Measurements from ENCODE around the gene HAO2.

Gene HAO2

DNA sequence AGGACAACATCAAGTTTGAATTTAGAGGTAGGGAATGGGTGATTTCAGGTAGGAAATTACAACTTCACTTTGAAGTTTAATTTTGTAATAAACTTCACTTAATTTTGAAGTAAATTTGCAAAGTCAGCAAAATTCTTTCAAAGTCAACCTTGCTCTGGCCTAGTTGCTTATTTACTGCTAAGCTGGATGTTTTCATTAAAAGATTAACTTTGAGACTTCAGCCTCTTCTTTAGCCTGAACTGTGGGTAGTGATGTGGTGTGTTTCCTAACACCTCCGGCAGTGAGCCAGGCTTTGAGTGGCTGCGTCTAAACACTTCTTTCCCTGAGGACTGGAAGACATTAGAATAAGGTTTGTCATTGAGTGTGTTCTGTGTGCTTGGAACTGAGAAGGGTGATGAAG, at the start of gene HAO2:
TSS of gene HAO2 (plus strand) at position 232 of the 400 bp plus-strand sequence. CDS start 12,301 bp downstream, outside the sequence.
- TF ChIP-seq TCF12 (IDR thresholded peaks at IDR 0.05; ENCODE audit: low read depth) (no peak), YY1 (IDR thresholded peaks at IDR 0.05; ENCODE audit: low read depth) (no peak)

DNA sequence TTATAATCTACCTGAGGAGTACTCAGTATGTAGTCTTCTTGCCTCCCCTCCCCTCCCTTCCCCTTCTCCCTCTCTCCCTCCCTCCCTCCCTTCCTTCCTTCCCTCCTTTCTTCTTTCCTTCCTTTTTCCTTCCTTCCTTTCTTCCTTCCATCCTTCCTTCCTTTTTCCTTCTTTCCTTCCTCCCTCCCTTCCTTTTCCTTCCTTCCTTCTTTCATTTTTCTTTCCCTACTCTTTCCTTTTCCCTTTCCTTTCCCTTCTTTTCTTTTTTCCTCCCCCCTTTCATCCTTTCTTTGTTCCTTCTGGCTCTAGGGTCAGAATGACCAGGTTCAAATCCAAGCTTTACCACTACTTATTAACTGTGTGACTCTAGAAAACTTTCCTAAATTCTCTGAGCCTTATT, 48.5 kb upstream of the HAO2 start:
- TF ChIP-seq TEAD4 (IDR thresholded peaks at IDR 0.05) (no peak), RAD21 (IDR thresholded peaks at IDR 0.05; ENCODE audit: low read depth) (no peak), EP300 (IDR thresholded peaks at IDR 0.05; ENCODE audit: borderline replicate concordance) (no peak), EGR1 (IDR thresholded peaks at IDR 0.05) (no peak), TAF1 (IDR thresholded peaks at IDR 0.05; ENCODE audit: low read depth) (no peak), FOXM1 (IDR thresholded peaks at IDR 0.05; ENCODE audit: borderline replicate concordance, low read depth) (no peak), YY1 (IDR thresholded peaks at IDR 0.05; ENCODE audit: low read depth) (no peak), TCF12 (IDR thresholded peaks at IDR 0.05; ENCODE audit: low read depth) (no peak), CREB1 (IDR thresholded peaks at IDR 0.05; ENCODE audit: low read depth) (no peak), ZBTB7A (IDR thresholded peaks at IDR 0.05; ENCODE audit: low read depth) (no peak), CEBPB (IDR thresholded peaks at IDR 0.05) (no peak), NFIC (IDR thresholded peaks at IDR 0.05) (no peak)
- TF ChIP-seq, protein P1, sequence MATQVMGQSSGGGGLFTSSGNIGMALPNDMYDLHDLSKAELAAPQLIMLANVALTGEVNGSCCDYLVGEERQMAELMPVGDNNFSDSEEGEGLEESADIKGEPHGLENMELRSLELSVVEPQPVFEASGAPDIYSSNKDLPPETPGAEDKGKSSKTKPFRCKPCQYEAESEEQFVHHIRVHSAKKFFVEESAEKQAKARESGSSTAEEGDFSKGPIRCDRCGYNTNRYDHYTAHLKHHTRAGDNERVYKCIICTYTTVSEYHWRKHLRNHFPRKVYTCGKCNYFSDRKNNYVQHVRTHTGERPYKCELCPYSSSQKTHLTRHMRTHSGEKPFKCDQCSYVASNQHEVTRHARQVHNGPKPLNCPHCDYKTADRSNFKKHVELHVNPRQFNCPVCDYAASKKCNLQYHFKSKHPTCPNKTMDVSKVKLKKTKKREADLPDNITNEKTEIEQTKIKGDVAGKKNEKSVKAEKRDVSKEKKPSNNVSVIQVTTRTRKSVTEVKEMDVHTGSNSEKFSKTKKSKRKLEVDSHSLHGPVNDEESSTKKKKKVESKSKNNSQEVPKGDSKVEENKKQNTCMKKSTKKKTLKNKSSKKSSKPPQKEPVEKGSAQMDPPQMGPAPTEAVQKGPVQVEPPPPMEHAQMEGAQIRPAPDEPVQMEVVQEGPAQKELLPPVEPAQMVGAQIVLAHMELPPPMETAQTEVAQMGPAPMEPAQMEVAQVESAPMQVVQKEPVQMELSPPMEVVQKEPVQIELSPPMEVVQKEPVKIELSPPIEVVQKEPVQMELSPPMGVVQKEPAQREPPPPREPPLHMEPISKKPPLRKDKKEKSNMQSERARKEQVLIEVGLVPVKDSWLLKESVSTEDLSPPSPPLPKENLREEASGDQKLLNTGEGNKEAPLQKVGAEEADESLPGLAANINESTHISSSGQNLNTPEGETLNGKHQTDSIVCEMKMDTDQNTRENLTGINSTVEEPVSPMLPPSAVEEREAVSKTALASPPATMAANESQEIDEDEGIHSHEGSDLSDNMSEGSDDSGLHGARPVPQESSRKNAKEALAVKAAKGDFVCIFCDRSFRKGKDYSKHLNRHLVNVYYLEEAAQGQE (IDR thresholded peaks at IDR 0.05; ENCODE audit: low read depth) = no peak
- TF ChIP-seq, protein P2, sequence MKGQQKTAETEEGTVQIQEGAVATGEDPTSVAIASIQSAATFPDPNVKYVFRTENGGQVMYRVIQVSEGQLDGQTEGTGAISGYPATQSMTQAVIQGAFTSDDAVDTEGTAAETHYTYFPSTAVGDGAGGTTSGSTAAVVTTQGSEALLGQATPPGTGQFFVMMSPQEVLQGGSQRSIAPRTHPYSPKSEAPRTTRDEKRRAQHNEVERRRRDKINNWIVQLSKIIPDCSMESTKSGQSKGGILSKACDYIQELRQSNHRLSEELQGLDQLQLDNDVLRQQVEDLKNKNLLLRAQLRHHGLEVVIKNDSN (IDR thresholded peaks at IDR 0.05) = no peak

DNA sequence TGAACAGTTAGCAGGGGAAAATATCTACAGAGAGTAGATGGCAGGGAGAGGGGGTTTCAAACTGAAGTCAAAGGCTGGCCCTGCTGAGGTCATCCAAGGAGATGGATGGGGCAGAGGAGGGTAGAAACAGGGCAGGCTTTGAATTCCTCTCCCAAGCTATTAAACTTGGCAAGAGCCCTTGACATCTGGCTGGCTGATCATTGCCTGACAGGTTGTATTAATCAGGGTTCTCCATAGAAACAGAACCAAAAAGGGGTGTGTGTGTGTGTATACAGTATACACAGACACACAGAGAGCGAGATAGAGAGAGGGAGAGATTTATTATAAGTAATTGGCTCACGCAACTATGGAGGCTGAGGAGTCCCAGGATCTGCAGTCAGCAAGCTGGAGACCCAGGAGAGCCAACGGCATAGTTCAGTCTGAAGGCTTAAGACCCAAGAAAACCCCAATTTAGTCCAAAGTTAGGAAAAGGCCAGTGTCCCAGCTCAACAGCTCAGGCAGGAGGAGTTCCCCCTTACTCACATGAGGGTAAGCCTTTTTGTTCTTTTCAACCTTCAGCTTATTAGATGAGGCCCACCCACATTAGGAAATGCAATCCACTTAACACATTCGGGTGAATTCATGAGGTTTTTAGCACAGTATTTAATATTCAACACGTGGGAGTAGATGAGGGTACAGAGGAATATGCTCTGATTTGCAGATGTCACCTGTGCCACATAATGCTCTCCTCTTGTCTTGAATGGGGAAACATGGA, 46.7 kb upstream of the HAO2 start:
- no peak for TF ChIP-seq ZBTB7A (IDR thresholded peaks at IDR 0.05; ENCODE audit: low read depth)
- TF ChIP-seq, protein P2 (IDR thresholded peaks at IDR 0.05) = no peak
- TF ChIP-seq EGR1 (IDR thresholded peaks at IDR 0.05) = no peak
- no peak for TF ChIP-seq RAD21 (IDR thresholded peaks at IDR 0.05; ENCODE audit: low read depth)
- TF ChIP-seq, protein P1 (IDR thresholded peaks at IDR 0.05; ENCODE audit: low read depth) = no peak
- no peak for TF ChIP-seq TAF1 (IDR thresholded peaks at IDR 0.05; ENCODE audit: low read depth)
- TF ChIP-seq EP300 (IDR thresholded peaks at IDR 0.05; ENCODE audit: borderline replicate concordance) = no peak
- no peak for TF ChIP-seq CEBPB (IDR thresholded peaks at IDR 0.05)
- TF ChIP-seq CREB1 (IDR thresholded peaks at IDR 0.05; ENCODE audit: low read depth) = no peak
- no peak for TF ChIP-seq TCF12 (IDR thresholded peaks at IDR 0.05; ENCODE audit: low read depth)
- no peak for TF ChIP-seq YY1 (IDR thresholded peaks at IDR 0.05; ENCODE audit: low read depth)
- TF ChIP-seq, protein P3, sequence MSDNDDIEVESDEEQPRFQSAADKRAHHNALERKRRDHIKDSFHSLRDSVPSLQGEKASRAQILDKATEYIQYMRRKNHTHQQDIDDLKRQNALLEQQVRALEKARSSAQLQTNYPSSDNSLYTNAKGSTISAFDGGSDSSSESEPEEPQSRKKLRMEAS (IDR thresholded peaks at IDR 0.05) = no peak
- no peak for TF ChIP-seq FOXM1 (IDR thresholded peaks at IDR 0.05; ENCODE audit: borderline replicate concordance, low read depth)
- TF ChIP-seq TEAD4 (IDR thresholded peaks at IDR 0.05) = no peak
- no peak for TF ChIP-seq NFIC (IDR thresholded peaks at IDR 0.05)

DNA sequence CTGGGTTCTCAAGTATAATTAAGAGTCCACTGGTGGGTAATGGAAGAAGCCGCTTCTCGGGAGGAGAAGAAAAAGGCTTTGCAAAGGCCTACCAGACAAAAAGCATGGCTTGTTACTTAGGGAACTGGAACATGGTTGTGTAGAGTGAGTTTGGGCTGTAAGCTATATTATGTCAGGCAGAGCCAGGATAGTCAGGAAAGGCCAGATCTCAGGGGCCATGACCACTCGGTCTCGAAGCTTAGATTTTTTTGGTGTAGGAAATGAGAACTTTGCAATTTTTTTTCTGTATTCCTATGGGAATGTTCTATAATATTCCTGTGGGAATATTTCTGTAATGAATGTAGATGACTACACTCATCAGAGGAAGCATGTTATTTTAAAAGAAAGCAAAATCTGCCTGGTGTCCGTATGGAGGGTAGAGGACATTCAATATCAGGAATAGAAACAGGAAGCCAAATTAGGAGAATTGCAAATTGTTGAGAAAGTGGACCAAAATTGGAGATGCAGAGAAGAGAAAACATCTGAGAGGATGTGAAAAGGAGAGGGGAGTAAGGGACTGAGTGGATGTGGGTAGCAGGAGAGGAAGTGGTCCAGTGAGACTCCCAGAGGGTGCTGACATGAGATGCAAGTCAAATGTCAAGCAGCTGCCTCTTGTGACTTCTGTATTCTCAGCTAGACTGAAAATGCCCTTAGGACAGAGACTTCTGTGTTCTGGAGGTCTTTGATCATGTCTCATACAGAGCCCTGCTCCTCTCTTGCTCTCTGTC, 45.2 kb upstream of the HAO2 start:
- TF ChIP-seq TAF1 (IDR thresholded peaks at IDR 0.05; ENCODE audit: low read depth) (no peak), TEAD4 (IDR thresholded peaks at IDR 0.05) (no peak), RAD21 (IDR thresholded peaks at IDR 0.05; ENCODE audit: low read depth) (no peak), TCF12 (IDR thresholded peaks at IDR 0.05; ENCODE audit: low read depth) (no peak), EP300 (IDR thresholded peaks at IDR 0.05; ENCODE audit: borderline replicate concordance) (no peak), CEBPB (IDR thresholded peaks at IDR 0.05) (no peak), NFIC (IDR thresholded peaks at IDR 0.05) (no peak), EGR1 (IDR thresholded peaks at IDR 0.05) (no peak), CREB1 (IDR thresholded peaks at IDR 0.05; ENCODE audit: low read depth) (no peak), ZBTB7A (IDR thresholded peaks at IDR 0.05; ENCODE audit: low read depth) (no peak), YY1 (IDR thresholded peaks at IDR 0.05; ENCODE audit: low read depth) (no peak), FOXM1 (IDR thresholded peaks at IDR 0.05; ENCODE audit: borderline replicate concordance, low read depth) (no peak)
- TF ChIP-seq, protein P1 (IDR thresholded peaks at IDR 0.05; ENCODE audit: low read depth) = no peak
- TF ChIP-seq, protein P3 (IDR thresholded peaks at IDR 0.05) = no peak
- TF ChIP-seq, protein P2 (IDR thresholded peaks at IDR 0.05) = no peak
